DMS153 treated with DMSO at 0.1 percent for 48 hours (cell line): Measurements from ENCODE around the gene MTMR10.

Experiments
- DNase-seq: peaks from one replicate; lab custom pipeline; 2025; ENCODE audit not compliant: unreplicated experiment; lab: John Stamatoyannopoulos, UW

Gene MTMR10

GRCh38 chr15:30922480-30923311, 68.7 kb downstream of the MTMR10 start:
- DNase-seq, result no peak

DNA sequence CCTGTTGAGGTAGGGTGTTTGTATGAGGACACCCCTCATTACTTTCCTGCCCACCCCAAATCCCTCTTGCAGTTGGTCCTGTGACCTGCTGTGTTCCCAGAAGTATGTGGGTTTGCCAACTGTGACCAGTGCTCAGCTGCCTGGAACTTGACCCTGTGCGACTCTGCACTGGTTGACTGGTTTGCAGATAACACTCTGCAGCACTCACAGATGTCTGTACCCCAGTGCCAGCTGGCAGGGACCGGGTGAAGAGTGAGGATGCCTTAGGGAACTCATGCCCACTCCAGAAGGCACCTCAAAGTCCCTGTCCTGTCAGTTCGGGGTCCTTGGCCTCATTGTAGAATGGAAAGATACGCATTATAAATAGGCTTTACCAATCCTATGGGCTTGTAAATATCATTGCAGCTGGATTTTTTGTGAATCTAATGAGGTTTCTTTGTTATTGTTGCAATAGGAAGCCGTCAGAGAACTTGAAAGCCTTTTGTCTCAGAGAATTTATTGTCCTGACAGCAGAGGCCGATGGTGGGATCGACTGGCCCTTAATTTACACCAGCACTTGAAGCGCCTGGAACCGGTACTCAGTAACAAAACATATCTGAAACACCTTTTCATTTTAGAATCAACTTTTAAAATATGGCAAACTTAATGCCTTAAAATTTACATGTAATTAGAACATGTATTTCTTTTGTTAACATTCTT, 69.5 kb downstream of the MTMR10 start:
- DNase-seq, result no peak

DNA sequence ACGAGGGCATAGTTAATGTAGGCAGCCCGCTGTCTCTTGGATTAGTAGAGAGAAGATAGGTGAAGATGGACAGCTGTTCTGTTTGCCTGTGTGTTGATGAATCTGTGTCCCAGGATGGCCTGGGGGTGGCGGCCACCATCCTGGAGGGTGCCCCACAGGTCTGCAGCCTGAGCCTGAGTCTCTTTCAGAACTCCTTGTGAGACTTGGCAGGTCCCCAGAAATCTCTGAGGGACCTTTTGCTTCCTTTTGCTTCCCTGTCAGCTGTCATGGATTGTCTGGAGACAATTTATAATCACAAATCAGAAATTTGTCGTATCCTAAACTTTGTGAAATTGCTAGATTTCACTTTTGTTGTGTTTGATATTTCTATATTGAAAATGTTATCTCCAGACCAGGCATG, 70.3 kb downstream of the MTMR10 start:
- DNase-seq, result no peak

GRCh38 chr15:30919877-30920550, 71.4 kb downstream of the MTMR10 start:
- DNase-seq, result no peak

- no peak for DNase-seq
Measured at GRCh38 chr15:30918366-30918765, 73.1 kb downstream of the MTMR10 start.

DNA sequence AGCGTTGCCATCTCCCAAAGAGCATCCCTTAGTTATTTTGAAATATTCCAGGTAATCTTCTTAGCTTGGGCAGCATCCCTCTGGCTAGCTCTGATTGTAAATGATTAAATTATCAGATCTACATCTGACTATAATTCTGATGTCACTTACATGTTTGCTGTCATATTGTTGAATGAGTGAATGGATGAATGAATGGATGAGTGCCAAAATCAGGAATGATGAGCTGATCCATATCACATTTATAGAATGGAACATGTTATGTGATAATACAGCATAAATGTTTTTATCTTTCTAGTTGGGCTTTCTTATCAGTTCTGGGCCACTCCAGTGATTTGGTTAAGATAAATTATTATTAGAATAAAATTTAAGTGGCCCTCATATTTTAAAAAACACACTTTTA, 73.8 kb downstream of the MTMR10 start:
- no peak for DNase-seq

- DNase-seq, result no peak
Measured at GRCh38 chr15:30917013-30917412, 74.4 kb downstream of the MTMR10 start.

GRCh38 chr15:30913761-30914160, 77.7 kb downstream of the MTMR10 start:
- no peak for DNase-seq

DNA sequence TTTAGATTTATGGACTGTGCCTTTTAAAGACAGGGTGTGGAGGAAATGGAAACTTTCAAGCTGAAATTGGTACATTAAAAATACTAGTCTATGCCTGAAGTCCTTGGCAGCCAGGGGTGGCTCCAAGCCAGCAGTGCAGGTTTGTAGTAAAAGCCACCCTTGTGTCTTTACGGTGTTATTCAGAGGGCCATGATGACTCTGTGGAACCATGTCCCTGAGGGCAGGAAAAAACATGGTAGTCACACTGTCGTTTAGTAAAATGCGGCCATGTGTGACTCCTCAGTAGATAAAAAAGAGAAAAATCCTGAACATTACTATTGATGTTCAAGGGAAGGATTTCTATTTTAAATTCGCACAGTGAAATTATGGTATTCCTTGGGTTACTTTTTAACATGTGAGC, 85.1 kb downstream of the MTMR10 start:
- DNase-seq, result no peak

DNA sequence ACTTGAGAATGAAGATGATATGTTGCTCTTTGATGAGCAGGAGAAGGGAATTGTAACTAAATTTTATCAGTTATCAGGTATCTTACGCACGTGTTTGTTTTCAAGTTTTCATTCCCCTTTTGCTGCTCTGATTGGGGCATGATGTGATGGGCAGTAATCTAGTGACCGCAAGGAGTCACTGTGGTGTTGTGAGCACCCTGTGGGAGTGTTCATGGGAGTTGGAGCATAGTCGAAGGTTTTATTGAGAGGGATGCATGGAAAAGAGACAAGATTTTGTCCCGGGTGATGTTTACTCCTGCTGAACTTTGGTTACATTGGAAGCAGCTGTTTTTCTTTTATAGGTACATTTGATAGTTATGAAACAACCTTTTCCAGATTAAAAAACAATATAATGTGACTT, 85.6 kb downstream of the MTMR10 start:
- DNase-seq, result no peak

- DNase-seq, result no peak
Measured at GRCh38 chr15:30904812-30905211, 86.6 kb downstream of the MTMR10 start.

- peak; percentile 43 for DNase-seq
Measured at GRCh38 chr15:30903497-30904187, 87.8 kb downstream of the MTMR10 start, which contains the start of gene FAN1. TSS of gene FAN1 (plus strand) at chr15:30903915. CDS start at chr15:30904664, 749 bp downstream.

GRCh38 chr15:30901889-30902288, 89.5 kb downstream of the MTMR10 start:
- DNase-seq, result no peak

DNA sequence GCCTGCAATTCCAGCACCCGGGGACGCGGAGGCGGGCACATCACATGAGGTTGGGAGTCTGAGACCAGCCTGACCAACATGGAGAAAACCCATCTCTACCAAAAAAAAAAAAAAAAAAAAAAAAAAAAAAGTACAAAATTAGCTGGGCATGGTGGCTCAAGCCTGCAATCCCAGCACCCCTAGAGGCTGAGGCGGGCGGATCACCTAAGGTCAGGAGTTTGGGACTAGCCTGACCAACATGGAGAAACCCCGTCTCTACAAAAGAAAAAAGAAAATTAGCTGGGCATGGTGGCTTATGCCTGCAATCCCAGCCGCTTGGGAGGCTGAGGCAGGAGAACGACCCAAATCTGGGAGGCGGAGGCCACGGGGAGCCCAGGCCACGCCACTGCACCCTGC, 95.2 kb downstream of the MTMR10 start:
- no peak for DNase-seq

GRCh38 chr15:30895461-30896210, 95.8 kb downstream of the MTMR10 start:
- DNase-seq, result no peak

GRCh38 chr15:30889196-30889595, 102.2 kb downstream of the MTMR10 start:
- DNase-seq, result no peak
